OCI-M1 (cell line): Measurements from ENCODE around the gene ITGA7.
A peak's percentile ranks its signal among the peaks of the same experiment; 100 is the strongest.

Experiments used
- DNase-seq: peaks from one replicate; lab custom pipeline; 2025; lab: John Stamatoyannopoulos, UW

ITGA7 gene

DNA sequence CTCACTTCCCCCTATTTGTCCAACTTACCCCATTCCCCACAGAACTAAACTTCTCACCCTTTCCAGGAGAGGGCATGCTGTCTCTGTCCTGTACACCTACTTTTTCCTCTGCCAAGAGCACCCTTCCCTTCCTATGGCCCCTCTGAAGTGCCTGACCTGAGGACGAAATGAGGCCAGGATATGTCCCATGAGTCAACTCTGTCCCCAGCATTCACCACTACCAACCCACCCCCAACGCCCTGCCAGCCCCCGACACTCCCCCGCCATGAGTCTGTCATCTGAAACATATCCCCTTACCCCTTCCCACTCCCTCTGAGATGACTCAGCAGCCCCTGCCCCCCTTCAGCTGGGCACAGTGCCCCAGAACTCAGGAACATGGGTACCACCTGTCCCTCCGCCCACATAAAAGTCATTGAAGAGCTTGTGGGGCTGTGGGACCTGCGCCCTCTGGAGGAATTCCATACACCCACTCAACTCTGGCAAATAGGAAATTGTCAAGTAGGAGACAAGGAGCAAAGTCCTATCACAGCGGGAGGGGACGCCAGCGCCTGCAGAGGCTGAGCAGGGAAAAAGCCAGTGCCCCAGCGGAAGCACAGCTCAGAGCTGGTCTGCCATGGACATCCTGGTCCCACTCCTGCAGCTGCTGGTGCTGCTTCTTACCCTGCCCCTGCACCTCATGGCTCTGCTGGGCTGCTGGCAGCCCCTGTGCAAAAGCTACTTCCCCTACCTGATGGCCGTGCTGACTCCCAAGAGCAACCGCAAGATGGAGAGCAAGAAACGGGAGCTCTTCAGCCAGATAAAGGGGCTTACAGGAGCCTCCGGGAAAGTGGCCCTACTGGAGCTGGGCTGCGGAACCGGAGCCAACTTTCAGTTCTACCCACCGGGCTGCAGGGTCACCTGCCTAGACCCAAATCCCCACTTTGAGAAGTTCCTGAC, 26.3 kb downstream of the ITGA7 start:
- peak; percentile 78 for DNase-seq

DNA sequence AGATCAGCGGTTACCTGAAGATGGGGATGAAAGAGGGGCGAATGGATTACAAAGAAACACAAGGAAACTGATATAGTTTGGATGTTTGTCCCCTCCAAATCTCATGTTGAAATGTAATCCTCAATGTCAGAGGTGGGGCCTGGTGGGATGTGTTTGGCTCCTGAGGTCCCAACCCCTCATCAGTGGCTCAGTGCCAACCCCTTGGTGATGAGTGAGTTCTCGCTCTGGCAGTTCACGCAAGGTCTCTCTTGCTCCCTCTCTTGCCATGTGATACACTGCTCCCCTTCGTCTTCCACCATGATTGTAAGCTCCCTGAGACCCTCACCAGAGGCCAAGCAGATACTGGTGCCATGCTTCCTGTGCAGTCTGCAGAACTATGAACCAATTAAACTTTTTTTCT, 28.0 kb downstream of the ITGA7 start:
- no peak for DNase-seq

DNA sequence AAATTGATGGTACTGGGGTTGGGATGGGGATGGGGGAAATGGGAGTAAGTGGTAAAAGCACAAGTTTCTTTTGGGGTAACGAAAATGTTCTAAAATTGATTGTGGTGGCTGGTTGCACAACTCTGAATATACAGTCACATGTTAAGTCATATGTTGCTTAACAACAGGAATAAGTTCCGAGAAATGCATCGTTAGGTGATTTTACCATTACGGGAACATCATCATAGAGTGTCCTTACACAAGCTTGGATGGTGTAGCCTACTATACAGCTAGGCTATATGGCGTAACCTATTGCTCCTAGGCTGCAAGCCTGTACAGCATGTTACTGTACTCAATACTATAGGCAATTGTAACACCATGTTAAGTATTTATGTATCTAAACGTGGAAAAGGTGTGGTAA, 31.0 kb downstream of the ITGA7 start:
- DNase-seq = peak; percentile 20

DNA sequence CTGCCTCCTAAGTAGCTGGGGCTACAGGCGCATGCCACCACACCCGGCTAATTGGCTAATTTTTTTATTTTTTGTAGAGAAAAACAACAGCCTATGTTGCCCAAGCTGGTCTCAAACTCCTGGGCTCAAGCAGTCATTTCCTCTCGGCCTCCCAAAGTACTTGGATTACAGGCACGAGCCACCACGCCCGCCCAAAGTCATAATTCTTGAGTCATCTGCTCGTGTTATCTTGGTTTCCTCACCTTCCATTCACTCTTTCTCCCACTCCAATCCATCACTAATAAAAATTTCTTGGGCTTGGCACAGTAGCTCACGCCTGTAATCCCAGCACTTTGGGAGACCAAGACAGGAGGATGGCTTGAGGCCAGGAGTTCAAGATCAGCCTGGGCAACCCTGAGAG, 32.0 kb downstream of the ITGA7 start:
- DNase-seq = no peak

DNA sequence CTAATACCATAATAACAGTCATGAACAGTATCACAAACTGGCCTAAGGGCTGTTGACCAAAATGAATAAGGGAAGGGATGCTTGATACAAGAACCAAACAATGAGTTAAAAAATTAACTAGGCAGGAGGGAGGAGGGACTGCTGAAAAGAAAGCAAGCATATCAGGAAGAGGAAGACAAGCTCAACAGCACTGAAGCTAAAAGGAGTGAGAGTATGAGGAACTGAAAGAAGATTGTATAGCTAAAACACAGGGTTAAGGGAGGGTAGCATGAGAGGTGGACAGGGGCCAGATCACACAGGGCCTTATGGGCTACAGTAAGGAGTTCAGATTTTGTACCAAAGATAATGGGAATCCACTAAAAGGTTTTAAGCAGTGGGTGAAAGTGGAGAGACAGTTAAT, 34.1 kb downstream of the ITGA7 start:
- DNase-seq = peak; percentile 12

DNA sequence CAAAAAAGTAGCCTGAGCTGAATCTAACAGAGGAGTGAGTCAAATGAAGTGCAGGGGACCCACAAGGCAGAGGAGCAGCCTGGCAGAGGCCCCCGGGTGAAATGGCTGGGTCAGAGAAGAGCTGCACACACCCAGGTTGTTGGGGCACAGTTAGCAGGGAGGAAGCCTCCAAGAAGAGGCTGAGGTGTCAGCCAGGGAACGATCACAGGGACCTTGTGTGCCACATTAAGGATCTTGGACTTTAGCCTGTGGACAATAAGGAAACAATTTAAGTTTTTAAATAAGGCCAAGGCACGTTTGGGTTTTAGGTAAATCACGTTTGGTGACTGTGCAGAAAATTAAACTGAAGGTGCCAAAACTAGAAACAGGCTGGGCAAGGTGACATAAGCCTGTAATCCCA, 36.0 kb downstream of the ITGA7 start:
- no peak for DNase-seq

DNA sequence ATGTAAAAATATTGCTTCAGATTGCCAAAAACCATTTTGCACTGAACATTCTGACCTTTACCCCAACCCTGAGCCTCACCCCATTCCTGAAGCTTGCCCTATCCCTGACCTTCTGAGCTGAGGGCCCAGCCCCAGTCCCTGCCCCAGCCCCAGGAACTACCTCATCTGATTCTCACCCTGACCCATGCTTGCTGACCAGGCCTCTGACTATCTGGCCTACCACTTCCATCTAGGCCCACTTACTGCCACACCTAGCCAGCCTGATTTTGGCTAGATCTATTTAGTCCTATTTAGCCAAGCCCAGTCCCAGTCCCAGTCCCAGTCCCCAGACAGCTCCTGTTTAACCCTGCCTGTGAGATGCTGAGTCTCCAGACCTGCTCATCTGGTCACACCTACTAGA, 37.4 kb downstream of the ITGA7 start:
- no peak for DNase-seq

DNA sequence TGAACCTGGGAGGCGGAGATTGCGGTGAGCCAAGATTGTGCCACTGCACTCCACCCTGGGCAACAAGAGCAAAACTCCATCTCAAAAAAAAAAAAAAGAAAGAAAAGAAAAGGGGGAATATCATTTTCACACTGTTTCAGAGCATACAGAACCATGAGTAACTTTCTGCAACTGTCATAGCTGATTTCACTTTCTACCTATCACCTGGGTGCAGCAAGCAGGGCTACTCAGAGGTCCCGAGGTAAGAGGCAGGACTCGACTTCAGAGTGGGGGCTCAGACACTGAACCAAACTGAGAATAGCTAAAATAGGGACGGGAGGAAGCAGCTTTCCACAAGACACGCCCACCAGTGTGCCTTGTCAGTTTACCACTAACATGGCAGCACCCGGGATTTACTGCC, 41.2 kb downstream of the ITGA7 start:
- DNase-seq = no peak

DNA sequence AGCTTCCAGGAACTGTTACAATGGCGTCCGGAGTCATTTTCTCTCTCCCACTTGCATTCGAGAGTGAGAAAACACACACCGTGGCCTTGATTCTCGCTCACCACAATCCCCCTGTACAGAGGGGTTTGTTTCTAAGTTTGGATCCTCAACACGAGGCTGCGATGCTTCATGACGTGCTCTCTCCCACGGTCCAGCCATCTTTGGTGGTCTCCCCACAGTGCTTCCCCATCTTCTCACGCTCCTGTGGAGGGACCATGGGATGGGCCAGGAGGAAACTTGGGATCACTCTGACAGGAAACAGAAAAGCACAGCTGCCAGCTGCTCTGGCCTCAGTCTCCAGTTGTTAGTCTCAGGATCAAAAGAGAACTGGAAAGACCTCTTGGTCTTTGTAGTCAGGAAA, 42.9 kb downstream of the ITGA7 start:
- DNase-seq = no peak

DNA sequence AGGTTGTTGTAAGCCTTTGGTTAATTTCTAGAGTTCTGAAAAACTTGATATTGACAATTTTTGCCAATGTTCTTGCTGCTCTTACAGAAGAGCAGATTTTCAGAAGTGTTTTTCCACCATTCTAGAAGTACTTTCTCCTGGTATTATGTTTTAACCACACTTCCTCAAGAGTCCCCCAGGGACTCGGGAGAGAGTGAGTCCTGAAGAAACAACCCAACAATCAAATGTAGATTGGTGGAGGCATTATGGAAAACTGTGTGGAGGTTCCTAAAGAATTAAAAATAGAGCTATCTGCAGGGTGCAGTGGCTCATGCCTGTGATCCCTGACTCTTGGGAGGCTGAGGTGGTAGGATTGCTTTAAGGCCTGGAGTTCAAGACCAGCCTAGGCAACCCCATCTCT, 44.3 kb downstream of the ITGA7 start:
- no peak for DNase-seq

DNA sequence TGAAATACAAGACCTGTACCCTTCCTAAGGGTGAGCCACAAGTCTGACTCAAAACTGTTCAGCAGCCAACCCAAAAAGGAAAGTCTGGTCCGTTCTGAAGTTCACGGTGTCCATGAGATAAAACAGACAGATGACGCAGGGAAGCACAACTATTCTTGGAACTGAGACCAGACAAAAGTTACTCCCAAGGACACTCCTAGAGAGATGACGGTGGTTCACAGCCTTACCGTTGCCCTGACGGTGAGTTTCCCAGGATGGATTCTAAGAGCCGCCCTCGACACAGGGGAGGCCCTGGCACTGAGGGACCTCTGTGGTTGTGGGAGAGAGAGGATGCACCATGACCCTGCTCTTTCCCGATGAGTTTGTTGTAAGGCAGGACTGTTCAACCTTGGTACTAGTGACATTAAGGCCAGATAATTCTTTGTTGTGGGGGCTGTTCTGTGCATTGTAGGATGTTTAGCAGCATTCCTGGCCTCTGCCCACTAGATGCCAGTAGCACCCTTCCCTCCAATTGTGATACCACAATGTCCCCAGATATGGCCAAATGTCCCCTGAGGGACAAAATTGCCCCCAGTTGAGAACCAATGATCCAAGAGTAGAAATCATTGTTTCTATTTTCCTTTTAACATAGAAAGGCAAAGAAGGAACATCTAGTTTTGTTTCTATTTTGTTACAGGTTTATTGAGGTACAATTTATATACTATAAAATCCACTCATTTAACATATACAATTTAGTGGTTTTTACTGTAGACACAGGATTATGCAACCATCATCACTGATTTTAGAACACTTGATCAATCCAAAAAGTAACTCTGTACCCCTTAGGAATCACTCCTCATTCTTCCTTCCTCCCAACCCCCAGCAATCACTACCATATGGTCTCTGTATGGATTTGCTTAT, 48.0 kb downstream of the ITGA7 start:
- DNase-seq = peak; percentile 55

DNA sequence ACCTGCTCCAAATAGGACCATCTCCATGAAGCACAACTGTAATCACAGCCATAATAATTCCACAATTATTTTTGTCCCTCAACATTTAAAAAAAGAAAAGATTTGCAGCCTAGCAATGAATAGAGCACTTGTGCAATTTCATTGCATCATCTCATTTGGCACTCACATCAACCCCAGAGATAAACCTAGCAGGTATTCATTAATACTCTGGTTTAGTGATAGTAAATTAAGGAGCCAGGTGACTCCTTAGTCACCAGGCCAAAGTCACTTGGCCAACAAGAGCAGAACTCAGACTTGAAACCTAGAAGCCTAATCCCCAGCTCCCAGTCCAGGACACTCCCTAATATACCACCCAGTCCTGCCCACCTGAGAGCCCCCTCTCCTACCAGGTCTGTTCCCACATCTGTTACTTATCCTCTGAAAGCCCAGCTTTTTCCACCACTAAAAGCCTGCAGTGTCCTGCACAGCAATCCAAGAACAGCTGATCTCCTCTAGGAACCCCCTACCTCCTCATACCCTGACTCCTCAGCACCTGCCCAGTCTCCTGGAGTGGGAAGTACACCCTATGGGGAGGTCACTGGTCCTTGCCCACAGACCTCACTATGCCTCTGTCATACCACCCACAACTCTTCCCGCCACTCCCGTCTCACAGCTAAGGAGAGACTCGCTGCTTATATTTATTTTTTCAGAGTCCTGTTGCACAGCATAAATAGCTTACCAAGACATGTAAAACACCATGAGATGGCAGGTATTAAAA, 48.9 kb downstream of the ITGA7 start:
- DNase-seq = no peak

DNA sequence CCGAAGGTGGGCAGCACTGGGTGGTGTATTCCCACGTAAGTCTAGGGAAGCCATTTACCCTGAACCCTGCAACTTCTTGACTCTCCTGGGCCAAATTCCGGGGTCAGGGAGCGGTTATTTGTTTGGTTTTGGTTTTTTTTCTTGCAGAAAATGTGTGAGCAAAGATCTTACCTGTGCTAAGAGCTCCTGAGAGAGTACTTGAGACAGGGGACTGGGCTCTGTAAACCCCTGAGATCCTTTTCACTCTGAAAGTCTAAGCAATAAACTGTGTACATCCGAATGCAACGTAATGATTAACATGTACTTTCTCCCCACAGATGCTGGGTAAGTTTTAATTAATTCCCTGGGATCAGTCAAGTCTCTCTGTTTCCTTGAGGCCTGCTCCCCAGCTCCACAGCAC, 49.5 kb downstream of the ITGA7 start:
- no peak for DNase-seq

DNA sequence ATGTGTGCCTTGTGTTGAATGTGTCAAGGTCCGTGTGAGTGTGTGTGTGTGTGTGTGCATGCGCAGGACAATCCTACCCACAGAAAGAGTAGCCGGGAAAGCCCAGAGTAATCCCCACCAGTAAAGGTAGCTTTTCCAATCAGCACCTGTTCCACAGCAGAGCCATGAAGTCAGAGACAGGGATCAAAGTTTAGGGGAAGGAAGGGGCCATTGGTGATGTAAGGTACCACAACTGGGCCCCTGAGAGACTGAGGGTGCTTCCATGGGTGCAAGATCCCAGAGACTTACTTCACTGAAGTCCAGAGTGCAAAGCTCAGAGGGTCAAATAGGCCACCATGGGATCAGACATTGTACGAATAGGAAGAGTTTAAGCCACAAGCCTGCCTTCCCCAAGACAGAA, 50.5 kb downstream of the ITGA7 start:
- DNase-seq = no peak

DNA sequence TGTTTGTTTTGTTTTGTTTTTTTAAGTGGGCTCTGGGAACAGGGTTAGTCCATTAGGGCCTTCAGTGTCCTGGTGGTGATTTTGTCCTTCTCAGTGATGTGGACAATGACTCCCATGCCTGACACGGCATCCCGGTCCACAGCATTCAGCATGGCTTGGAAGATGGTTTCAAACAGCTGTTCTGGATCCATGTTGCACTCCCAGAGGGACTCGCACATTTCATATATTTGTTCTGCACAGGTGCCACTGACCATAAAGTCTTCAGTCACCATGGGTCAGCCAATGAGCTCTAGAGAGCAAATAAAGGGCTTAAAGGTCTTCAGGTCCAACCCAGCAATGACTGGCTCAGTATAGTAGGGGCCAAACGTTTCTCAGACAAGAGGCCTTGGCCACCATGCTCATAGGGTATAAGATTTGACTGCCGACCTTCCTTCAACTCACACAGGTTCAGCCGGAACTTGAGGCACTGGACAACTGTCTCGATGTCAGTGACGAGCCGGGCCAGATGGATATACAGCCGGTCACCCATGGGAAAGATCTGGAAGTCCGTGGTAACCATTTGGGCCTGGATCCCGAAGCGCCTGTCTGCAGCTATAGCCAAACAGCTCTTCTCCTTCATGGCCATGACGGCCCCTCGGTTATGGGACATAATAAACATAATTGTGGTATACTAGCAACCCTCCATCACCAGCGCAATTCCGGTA, 53.0 kb downstream of the ITGA7 start:
- no peak for DNase-seq

DNA sequence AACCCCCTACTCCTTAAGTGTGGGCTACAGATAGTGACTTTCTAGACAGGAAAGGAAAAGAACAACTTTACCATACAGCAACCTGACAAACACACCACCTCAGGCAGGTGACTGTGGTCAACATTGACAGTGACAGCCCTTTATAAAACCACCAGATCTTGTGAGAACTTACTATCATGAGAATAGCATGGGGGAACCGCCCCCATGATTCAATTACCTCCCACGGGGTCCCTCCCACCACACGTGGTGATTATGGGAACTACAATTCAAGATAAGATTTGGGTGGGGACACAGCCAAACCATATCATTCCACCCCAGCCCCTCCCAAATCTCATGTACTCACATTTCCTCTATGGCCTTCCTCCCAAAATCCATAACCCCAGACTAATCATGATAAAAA, 54.7 kb downstream of the ITGA7 start:
- peak; percentile 27 for DNase-seq

DNA sequence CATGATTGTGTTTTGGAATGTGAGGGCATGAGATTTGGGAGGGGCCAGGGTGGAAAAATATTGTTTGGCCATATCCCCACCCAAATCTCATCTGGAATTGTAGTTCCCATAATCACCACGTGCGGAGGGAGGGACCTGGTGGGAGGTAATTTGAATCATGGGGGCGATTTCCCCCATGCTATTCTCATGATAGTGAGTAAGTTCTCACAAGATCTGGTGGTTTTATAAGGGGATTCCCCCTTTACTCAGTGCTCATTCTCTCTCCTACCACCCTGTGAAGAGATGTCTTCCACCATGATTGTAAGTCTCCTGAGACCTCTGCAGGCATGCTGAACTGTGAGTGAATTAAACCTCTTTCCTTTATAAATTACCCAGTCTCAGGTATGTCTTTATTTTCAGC, 55.4 kb downstream of the ITGA7 start:
- DNase-seq = no peak

DNA sequence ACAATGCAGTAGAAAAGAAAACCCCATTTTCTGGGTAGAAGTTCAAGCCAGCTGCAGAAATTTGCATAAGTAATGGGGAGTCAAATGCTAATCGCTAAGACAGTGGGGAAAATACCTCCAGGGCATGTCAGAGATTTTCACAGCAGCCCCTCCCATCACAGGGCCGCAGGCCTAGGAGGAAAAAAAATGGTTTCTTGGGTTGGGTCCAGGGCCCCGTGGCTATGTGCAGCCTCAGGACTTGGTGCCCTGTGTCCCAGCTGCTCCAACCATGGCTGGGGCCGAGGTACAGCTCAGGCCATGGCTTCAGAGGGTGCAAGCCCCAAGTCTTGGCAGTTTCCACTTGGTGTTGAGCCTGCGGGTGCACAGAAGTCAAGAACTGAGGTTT, 56.4 kb downstream of the ITGA7 start:
- no peak for DNase-seq

DNA sequence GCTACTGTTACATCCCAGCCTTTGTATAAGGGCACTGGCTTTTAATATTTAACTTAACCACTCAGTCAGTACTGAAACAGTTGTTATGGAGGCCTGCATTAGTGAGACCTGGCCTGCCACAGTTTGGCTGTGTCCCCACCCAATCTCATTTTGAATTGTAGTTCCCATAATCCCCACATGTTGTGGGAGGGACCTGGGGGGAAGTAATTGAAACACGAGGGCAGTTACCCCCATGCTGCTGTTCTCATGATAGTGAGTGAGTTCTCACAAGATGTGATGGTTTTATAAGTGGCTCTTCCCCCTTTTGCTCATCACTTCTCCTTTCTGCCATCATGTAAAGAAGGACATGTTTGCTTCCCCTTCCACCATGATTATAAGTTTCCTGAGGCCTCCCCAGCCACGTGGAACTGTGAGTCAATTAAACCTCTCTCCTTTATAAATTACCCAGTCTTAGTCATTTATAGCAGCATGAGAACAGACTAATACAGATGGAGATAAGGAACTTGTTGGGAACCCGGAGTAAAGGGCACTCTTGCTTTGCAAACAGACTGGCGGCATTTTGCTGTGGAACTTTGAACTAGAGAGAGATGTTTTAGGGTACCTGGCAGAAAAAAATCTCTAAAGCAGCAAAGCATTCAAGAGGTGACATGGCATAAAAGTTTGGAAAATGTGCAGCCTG, 56.9 kb downstream of the ITGA7 start:
- DNase-seq = peak; percentile 29

DNA sequence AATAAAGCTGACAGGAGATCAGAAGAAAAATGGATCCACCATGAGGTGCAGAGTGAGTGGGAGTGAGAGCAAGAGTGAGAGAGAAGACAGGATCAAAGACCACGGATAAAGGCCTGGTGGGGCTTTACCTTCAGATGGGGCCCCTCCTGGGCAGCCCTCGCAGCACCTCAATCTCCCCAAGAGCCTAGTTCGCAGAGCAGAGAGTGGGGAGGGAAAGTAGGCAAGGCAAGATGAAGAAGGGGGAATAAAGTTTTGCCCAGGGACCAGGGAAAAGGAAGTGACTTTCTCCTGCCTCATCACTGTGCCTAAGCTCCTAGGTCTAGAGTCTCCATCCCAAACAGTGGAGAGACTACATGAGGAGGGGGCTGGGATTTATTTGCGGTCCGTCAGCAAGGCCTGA, 60.7 kb downstream of the ITGA7 start:
- DNase-seq = no peak

DNA sequence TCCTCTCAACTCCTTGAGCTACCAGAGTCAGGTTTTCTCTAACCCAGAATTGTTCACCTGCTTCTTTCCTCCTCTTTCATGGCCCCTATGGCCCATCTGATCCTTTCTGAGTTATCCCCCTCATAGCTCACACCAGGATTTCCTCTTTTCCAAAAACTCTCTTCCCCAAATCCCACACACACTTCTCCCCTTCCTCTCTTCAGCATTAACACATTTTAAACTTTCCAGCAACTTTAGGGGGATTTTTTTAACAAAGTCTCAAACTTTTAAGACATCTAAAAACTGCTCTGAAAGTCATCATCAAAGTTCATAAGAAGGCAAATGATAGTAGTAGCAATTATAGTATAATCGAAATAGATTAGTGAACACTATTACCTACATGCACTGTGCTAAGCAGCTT, 63.1 kb downstream of the ITGA7 start:
- DNase-seq = no peak
